HG02973 (cell line): ENCODE results near the gene RBMS3.

Experiments
- ATAC-seq: cut with Tn5 transposase; IDR thresholded peaks from one replicate; pipeline ENCODE4 v1.9.1; 2021; ENCODE audit warnings: moderate library complexity; ENCODE audit not compliant: unreplicated experiment

Gene RBMS3

GRCh38 chr3:29914861-29915524 is 634.1 kb downstream of the RBMS3 start:
- ATAC-seq: no peak

- no peak for ATAC-seq
Observed at GRCh38 chr3:29919571-29919970, 638.7 kb downstream of the RBMS3 start.

GRCh38 chr3:29922992-29923746 is 642.3 kb downstream of the RBMS3 start:
- ATAC-seq: no peak

- no peak for ATAC-seq
Observed at GRCh38 chr3:29924783-29925561, 644.1 kb downstream of the RBMS3 start.

GRCh38 chr3:29926378-29926777 is 645.5 kb downstream of the RBMS3 start:
- ATAC-seq: no peak

GRCh38 chr3:29932696-29933325 is 651.9 kb downstream of the RBMS3 start:
- no peak for ATAC-seq

- no peak for ATAC-seq
Observed at GRCh38 chr3:29933802-29934490, 653.1 kb downstream of the RBMS3 start.

- no peak for ATAC-seq
Observed at GRCh38 chr3:29934751-29935150, 653.9 kb downstream of the RBMS3 start.

GRCh38 chr3:29936054-29936453 is 655.2 kb downstream of the RBMS3 start:
- ATAC-seq: no peak

GRCh38 chr3:29936766-29937165 is 655.9 kb downstream of the RBMS3 start:
- ATAC-seq: no peak

GRCh38 chr3:29937185-29937584 is 656.3 kb downstream of the RBMS3 start:
- no peak for ATAC-seq

GRCh38 chr3:29940759-29941323 is 660.0 kb downstream of the RBMS3 start:
- no peak for ATAC-seq

GRCh38 chr3:29942297-29942696 is 661.4 kb downstream of the RBMS3 start:
- no peak for ATAC-seq

- ATAC-seq: no peak
Observed at GRCh38 chr3:29949131-29949530, 668.3 kb downstream of the RBMS3 start.

- no peak for ATAC-seq
Observed at GRCh38 chr3:29949940-29950616, 669.2 kb downstream of the RBMS3 start.

GRCh38 chr3:29952431-29952830 is 671.6 kb downstream of the RBMS3 start:
- ATAC-seq: no peak

GRCh38 chr3:29955413-29955812 is 674.5 kb downstream of the RBMS3 start:
- ATAC-seq: no peak

- no peak for ATAC-seq
Observed at GRCh38 chr3:29958816-29959215, 677.9 kb downstream of the RBMS3 start.

- no peak for ATAC-seq
Observed at GRCh38 chr3:29971895-29972294, 691.0 kb downstream of the RBMS3 start.
